Effector memory CD4-positive, alpha-beta T cell (primary cell): Measurements from ENCODE around the gene ARMC2.

Source experiments
- DNase-seq, 3 donors: peaks; one replicate each; pipeline ENCODE4 v3.0.0-alpha.2; 2020
- H3K27ac ChIP-seq: 2 replicates; pipeline ENCODE4 v1.7.0; 2013; ENCODE audit warnings: mild to moderate bottlenecking, low read length, moderate library complexity; ENCODE audit not compliant: insufficient read depth, poor library complexity, severe bottlenecking
- H3K27me3 ChIP-seq: replicated peaks from 2 replicates; pipeline ENCODE4 v1.7.0; 2013; ENCODE audit warnings: mild to moderate bottlenecking, low read length; ENCODE audit not compliant: insufficient read depth, control insufficient read depth, poor library complexity, severe bottlenecking
- H3K36me3 ChIP-seq: 2 replicates; pipeline ENCODE4 v1.7.0; 2013; ENCODE audit warnings: mild to moderate bottlenecking, low read length, moderate library complexity; ENCODE audit not compliant: control insufficient read depth, insufficient read depth
- H3K4me1 ChIP-seq: 2 replicates; pipeline ENCODE4 v1.7.0; 2013; ENCODE audit warnings: low read length, mild to moderate bottlenecking; ENCODE audit not compliant: control insufficient read depth, insufficient read depth, poor library complexity, severe bottlenecking
- H3K4me3 ChIP-seq: 2 replicates; pipeline ENCODE4 v1.7.0; 2013; ENCODE audit warnings: low read length, low read depth, mild to moderate bottlenecking; ENCODE audit not compliant: insufficient read depth, poor library complexity, severe bottlenecking
- H3K9me3 ChIP-seq: 2 replicates; pipeline ENCODE4 v1.7.0; 2013; ENCODE audit warnings: mild to moderate bottlenecking, low read length, moderate library complexity; ENCODE audit not compliant: control insufficient read depth

The ARMC2 gene

GRCh38 chr6:108868647-108869046, 20.4 kb downstream of the ARMC2 start:
- H3K4me1 ChIP-seq, result peaks cover 4% of the 10 kb centered on the region
- H3K36me3 ChIP-seq, result no peaks in the 10 kb centered on the region
- no peaks in the 10 kb centered on the region for H3K9me3 ChIP-seq
- H3K4me3 ChIP-seq, result no peak overlapping the region
- no peak overlapping the region for H3K27ac ChIP-seq
- no peaks in the 10 kb centered on the region for H3K27me3 ChIP-seq
- no peak for DNase-seq

GRCh38 chr6:108869876-108870275, 21.7 kb downstream of the ARMC2 start:
- Histone ChIP-seq H3K9me3 (no peaks in the 10 kb centered on the region), H3K4me3 (no peak overlapping the region), H3K27ac (no peak overlapping the region), H3K36me3 (no peaks in the 10 kb centered on the region), H3K4me1 (peaks cover 11% of the 10 kb centered on the region), H3K27me3 (no peaks in the 10 kb centered on the region)
- DNase-seq, result no peak

DNA sequence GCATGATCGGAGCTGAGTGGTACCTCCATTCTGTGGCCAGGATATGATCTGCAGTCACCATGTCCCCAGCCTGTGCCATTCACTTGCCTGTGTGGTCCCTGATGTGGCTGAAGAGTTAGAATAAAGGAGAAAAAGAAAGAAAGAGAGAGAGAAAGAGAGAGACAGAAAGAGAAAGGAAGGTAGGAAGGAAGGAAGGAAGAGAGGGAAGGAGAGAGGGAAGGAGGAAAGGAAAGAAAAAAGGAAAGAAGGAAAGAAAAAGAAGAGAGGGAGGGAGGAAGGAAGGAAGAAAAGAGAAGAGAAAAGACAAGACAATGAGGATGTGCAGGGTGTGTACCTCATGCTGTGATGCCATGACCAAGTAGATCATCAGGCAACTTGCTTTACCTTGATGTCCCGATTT, 22.1 kb downstream of the ARMC2 start:
- no peak for DNase-seq

GRCh38 chr6:108872141-108872557, 23.9 kb downstream of the ARMC2 start:
- Histone ChIP-seq H3K36me3 (no peaks in the 10 kb centered on the region), H3K27ac (no peak overlapping the region), H3K27me3 (no peaks in the 10 kb centered on the region), H3K4me1 (peaks cover 13% of the 10 kb centered on the region), H3K4me3 (no peak overlapping the region), H3K9me3 (no peaks in the 10 kb centered on the region)
- DNase-seq, result peak in 1 of 3 donors; percentile 25

More for the DNA sequence above, 22.1 kb downstream of the ARMC2 start:
- H3K27ac ChIP-seq, result no peak overlapping the region
- H3K27me3 ChIP-seq, result no peaks in the 10 kb centered on the region
- no peak overlapping the region for H3K4me3 ChIP-seq
- H3K4me1 ChIP-seq, result peaks cover 16% of the 10 kb centered on the region
- no peaks in the 10 kb centered on the region for H3K9me3 ChIP-seq
- H3K36me3 ChIP-seq, result no peaks in the 10 kb centered on the region

- no peaks in the 10 kb centered on the region for H3K27me3 ChIP-seq
- H3K36me3 ChIP-seq, result no peaks in the 10 kb centered on the region
- no peak for DNase-seq
- peaks cover 13% of the 10 kb centered on the region for H3K4me1 ChIP-seq
- H3K4me3 ChIP-seq, result no peak overlapping the region
- H3K9me3 ChIP-seq, result no peaks in the 10 kb centered on the region
- H3K27ac ChIP-seq, result no peak overlapping the region
Measured at GRCh38 chr6:108872575-108872974, 24.4 kb downstream of the ARMC2 start.

DNA sequence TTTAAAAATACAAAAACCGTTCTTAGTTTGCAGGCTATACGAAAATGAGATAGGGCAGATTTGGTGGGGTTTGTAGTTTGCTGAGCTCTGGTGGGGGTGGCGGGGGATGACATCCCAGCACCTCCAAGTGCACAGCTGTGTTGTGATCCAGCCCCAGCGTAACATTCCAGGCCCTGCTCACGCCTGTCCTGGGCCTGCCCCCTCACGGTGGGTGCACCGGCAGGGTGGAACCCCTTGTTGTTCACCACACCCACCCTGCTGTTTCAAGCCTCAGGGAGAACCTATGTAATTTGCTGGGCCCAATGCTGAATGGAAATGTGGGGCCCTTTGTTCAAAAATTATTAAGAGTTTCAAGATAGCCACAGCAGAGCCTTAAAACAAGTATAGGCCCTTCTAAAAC, 25.0 kb downstream of the ARMC2 start:
- H3K4me1 ChIP-seq, result peaks cover 13% of the 10 kb centered on the region
- H3K9me3 ChIP-seq, result no peaks in the 10 kb centered on the region
- H3K27me3 ChIP-seq, result no peaks in the 10 kb centered on the region
- no peak for DNase-seq
- H3K36me3 ChIP-seq, result no peaks in the 10 kb centered on the region
- no peak overlapping the region for H3K4me3 ChIP-seq
- no peak overlapping the region for H3K27ac ChIP-seq

DNA sequence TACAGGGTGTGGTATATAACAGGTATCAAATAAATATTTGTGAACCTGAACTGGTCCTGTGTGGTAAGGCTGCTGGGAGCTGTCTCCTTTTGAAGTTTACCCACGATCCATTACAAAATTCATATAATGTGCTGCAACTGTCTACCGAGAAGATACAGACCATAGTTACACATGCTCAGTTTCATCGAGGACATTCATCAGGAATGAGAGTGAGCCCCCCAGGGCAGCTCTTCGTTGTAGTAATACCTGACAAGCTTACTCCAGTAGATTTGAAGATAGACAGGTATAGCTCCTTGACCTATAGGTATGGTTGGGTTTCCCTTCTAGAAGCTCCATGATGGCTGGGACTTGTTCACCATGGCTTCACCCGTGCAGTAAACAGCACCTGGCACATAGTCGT, 25.7 kb downstream of the ARMC2 start:
- Histone ChIP-seq H3K27me3 (no peaks in the 10 kb centered on the region), H3K9me3 (no peaks in the 10 kb centered on the region), H3K4me1 (peaks cover 13% of the 10 kb centered on the region), H3K4me3 (no peak overlapping the region), H3K36me3 (no peaks in the 10 kb centered on the region), H3K27ac (peak overlapping the region; percentile 57)
- no peak for DNase-seq

DNA sequence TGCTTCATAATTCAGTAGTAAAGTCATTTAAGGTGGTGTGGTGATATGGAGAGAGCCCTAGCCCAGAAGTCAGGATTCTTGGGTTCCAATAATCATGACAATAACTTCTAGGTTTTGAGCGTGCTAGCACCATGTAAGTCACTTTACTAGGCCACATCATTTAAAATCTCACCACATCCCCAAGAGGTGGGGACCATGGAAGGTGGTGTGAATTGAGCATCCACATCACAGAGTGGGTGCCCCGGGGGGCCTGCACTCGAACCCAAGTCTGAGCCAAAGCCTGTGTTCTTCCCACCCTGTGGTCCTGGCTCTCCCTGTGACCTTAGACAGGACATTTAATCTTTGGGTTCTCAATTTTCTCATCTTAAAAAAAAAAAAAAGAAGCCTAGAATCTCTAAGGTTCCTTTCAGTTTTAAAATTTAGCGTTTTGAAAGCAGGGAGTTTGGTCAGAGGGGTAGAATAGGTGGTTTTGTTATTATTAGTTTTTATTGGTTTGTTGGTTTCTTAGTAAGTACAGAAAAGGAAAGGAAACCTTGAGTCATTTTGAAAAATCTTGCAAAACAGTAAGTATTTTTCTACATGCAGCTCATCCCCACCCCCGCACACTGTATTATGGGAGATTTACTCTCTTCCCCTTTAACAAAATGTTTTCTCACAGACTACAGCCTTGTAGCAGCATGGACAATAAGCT, 26.4 kb downstream of the ARMC2 start:
- no peak for DNase-seq
- Histone ChIP-seq H3K4me1 (peaks cover 13% of the 10 kb centered on the region), H3K9me3 (no peaks in the 10 kb centered on the region), H3K27me3 (no peaks in the 10 kb centered on the region), H3K4me3 (peak overlapping the region; percentile 29), H3K27ac (peak overlapping the region; percentile 57), H3K36me3 (no peaks in the 10 kb centered on the region)

DNA sequence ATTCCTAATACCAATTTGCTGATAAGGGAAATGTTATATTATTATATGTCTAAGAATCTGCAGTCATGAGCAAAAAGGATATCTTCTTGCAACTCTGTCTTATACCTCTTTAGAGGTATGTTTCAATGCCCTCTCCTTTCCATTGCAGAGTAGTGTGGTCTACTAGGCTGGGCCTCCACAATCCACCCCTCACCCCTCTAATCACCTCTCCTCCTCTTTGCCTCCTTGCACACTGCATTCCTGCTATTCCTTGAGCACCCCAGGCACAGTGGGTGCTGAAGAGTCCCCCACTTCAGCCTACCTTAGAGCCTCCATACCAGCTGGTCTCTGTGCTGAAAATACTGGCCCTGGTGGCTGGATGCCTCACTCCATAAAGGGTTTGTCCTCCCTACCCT, 26.9 kb downstream of the ARMC2 start:
- Histone ChIP-seq H3K9me3 (no peaks in the 10 kb centered on the region), H3K27ac (peak overlapping the region; percentile 57), H3K4me3 (peak overlapping the region; percentile 29), H3K36me3 (no peaks in the 10 kb centered on the region), H3K27me3 (no peaks in the 10 kb centered on the region), H3K4me1 (peaks cover 13% of the 10 kb centered on the region)
- DNase-seq, result no peak

DNA sequence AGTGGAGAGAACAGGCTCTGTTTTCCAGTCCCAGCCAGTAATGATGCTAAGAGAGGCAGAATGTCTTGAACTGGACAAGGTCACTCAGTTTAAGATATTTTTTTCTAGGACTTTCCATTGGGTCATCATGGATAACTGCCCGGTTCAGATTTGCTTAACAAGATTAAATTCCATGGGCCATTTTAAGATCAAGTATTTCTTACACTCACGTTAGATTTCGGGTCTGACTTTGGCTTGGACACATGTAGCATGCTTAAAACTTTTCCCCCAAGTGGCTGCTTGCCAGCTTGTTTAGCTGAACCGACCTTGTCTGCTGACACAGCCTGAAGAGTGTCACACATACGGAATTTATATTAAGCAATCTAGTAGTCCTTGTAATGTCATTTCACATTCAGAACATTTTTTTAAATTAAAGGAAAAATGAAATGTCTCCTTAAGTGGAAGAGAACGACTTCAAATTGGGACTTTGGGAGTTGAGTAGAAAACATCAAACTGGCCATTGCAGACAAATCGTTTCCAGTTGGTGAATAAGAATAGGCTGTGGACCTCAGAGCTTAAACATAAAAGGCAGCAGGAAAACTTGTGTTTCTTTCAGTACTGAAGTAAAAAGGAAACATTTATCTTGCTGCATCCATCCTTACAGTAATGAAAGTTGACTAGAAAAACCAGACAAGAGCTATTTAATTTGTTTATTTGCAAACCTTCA, 29.0 kb downstream of the ARMC2 start:
- Histone ChIP-seq H3K36me3 (no peaks in the 10 kb centered on the region), H3K4me3 (no peak overlapping the region), H3K4me1 (peaks cover 13% of the 10 kb centered on the region), H3K9me3 (no peaks in the 10 kb centered on the region), H3K27me3 (no peaks in the 10 kb centered on the region), H3K27ac (no peak overlapping the region)
- DNase-seq, result no peak
